Mesendoderm (in vitro differentiated cells): ENCODE measurements around the gene NUP93.

ENCODE experiments used
- DNase-seq: peaks from one replicate; pipeline ENCODE4 v3.0.0; 2013
- H2AK5ac ChIP-seq: 2 replicates; pipeline ENCODE4 v1.6.1; 2013; ENCODE audit warnings: low read length, inconsistent platforms
- H2BK120ac ChIP-seq: 2 replicates; pipeline ENCODE4 v1.6.1; 2013; ENCODE audit warnings: low read depth, mild to moderate bottlenecking, low read length, moderate library complexity, mixed read lengths
- H2BK15ac ChIP-seq: replicated peaks from 2 replicates; pipeline ENCODE4 v1.6.1; 2013; ENCODE audit warnings: low read depth, mild to moderate bottlenecking, moderate library complexity
- H2BK5ac ChIP-seq: 2 replicates; pipeline ENCODE4 v1.6.1; 2013; ENCODE audit warnings: low read length, inconsistent platforms
- H3K18ac ChIP-seq: 2 replicates; pipeline ENCODE4 v1.6.1; 2013; ENCODE audit warnings: mild to moderate bottlenecking, low read length, mixed read lengths
- H3K23ac ChIP-seq: one replicate; pipeline ENCODE4 v1.6.1; 2013; ENCODE audit warnings: low read length
- H3K27ac ChIP-seq: 2 replicates; pipeline ENCODE4 v1.5.1; 2013; ENCODE audit warnings: low read depth, mild to moderate bottlenecking, inconsistent platforms, low read length, moderate library complexity
- H3K27me3 ChIP-seq: 2 replicates; pipeline ENCODE4 v1.6.1; 2013; ENCODE audit warnings: low read length, control low read depth, mild to moderate bottlenecking, inconsistent platforms; ENCODE audit not compliant: insufficient read depth, poor library complexity
- H3K36me3 ChIP-seq: 2 replicates; pipeline ENCODE4 v1.6.1; 2013; ENCODE audit warnings: low read length, inconsistent platforms; ENCODE audit not compliant: control insufficient read depth, insufficient read depth
- H3K4ac ChIP-seq: one replicate; pipeline ENCODE4 v1.6.1; 2013; ENCODE audit warnings: low read depth, mild to moderate bottlenecking, low read length, moderate library complexity
- H3K4me1 ChIP-seq: 2 replicates; pipeline ENCODE4 v1.6.1; 2013; ENCODE audit warnings: low read depth, low read length, inconsistent platforms; ENCODE audit not compliant: control insufficient read depth
- H3K4me2 ChIP-seq: 2 replicates; pipeline ENCODE4 v1.6.1; 2013; ENCODE audit warnings: low read length
- H3K4me3 ChIP-seq: 2 replicates; pipeline ENCODE4 v1.5.1; 2013; ENCODE audit warnings: mild to moderate bottlenecking, low read length
- H3K56ac ChIP-seq: one replicate; pipeline ENCODE4 v1.6.1; 2013; ENCODE audit warnings: low read length
- H3K79me1 ChIP-seq: 2 replicates; pipeline ENCODE4 v1.6.1; 2013; ENCODE audit warnings: low read length, inconsistent platforms
- H3K79me2 ChIP-seq: 2 replicates; pipeline ENCODE4 v1.6.1; 2013; ENCODE audit warnings: mild to moderate bottlenecking, low read length; ENCODE audit not compliant: control insufficient read depth, insufficient read depth
- H3K9ac ChIP-seq: 2 replicates; pipeline ENCODE4 v1.6.1; 2013; ENCODE audit warnings: low read length, inconsistent platforms
- H4K5ac ChIP-seq: one replicate; pipeline ENCODE4 v1.6.1; 2013; ENCODE audit warnings: low read length
- H4K8ac ChIP-seq: one replicate; pipeline ENCODE4 v1.6.1; 2013; ENCODE audit warnings: low read depth, mild to moderate bottlenecking, control low read depth, low read length, moderate library complexity
- WGBS: extraction: QIAGEN DNeasy Blood & Tissue Kit; methylation state at CpG from one replicate; pipeline ENCODE4 v1.1.7; 2013; ENCODE audit warnings: low lambda C conversion rate, missing lambda C conversion rate; ENCODE audit not compliant: insufficient coverage; ENCODE audit errors: extremely low coverage; 5-methylcytosine and 5-hydroxymethylcytosine counted together

The NUP93 gene

DNA sequence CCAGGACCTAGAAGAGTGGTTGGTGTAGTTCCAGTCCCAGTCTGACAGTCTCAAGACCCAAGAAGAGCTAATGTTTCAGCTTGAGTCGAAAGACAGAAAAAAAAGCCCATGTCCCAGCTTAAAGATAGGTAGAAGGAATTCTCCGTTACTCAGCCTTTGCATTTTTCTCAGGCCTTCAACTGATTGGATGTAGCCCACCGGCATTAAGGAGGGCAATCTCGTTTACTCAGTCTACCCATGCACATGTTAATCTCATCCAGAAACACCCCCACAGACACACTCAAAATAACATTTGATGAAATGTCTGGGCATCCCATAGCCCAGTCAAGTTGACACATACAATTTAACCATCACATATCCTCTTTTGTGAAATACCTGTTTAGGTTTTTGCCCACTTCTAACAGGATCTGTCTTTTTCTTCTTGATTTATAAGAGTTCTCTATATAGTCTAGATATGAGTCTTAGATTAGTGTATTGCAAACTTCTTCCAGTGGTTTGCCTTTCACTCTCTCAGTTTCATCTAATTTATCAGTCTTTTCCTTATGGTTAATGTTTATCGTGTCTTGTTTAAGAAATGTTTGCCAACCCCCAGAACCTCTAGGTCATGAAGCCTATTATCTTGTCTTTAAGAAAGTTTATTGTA is 7.6 kb upstream of the NUP93 start:
- no peak overlapping the region for H3K4ac ChIP-seq
- no peaks in the 10 kb centered on the region for H3K4me1 ChIP-seq
- H3K36me3 ChIP-seq, result no peaks in the 10 kb centered on the region
- no peak overlapping the region for H3K27ac ChIP-seq
- no peak overlapping the region for H4K5ac ChIP-seq
- no peaks in the 10 kb centered on the region for H3K79me2 ChIP-seq
- H2BK5ac ChIP-seq, result no peak overlapping the region
- no CpG with 5 or more reads among the region's 5 CpGs for WGBS
- H3K4me2 ChIP-seq, result no peak overlapping the region
- H3K23ac ChIP-seq, result no peak overlapping the region
- no peak for DNase-seq
- no peak overlapping the region for H3K56ac ChIP-seq
- H2AK5ac ChIP-seq, result no peak overlapping the region
- H3K79me1 ChIP-seq, result no peaks in the 10 kb centered on the region
- no peak overlapping the region for H3K9ac ChIP-seq
- no peak overlapping the region for H2BK120ac ChIP-seq
- H3K27me3 ChIP-seq, result no peaks in the 10 kb centered on the region
- no peak overlapping the region for H2BK15ac ChIP-seq
- no peak overlapping the region for H3K18ac ChIP-seq
- no peak overlapping the region for H3K4me3 ChIP-seq
- no peak overlapping the region for H4K8ac ChIP-seq

DNA sequence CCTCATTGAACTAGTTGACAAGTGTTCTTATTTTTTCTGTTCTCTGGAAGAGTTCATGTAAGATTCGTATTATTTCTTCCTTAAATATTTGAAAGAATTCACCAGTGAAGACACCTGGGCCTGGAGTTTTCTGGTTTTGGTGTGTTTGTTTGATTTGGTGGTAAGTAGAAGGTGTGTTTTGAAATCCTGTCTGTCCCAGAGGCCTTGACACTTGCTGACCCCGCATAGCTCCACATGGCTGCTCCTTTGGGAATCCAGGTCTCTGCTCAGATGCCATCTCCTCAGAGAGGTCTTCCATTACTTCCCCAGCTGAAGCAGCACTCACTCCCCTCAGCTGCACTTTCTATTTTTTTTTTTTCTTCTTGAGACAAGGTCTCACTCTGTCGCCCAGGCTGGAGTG is 5.7 kb upstream of the NUP93 start:
- WGBS, result no CpG with 5 or more reads among the region's 3 CpGs

DNA sequence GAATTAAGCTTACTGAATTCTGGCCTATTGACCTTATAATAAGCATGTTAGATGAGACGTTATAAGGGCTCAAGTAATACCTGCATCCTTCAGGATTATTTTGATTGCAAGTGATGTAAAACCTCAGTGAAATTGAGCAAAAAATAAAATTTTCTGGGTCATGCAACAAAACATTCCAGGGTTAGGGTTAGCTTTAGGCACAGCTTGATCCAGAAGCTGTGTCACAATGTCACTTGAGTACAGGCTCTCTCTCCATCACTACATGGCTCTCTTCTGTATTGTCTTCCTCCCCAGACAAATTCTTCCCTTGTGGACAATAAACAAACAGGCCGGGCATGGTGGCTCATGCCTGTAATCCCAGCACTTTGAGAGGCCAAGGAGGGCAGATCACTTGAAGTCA is 3.6 kb upstream of the NUP93 start:
- H3K27ac ChIP-seq, result no peak overlapping the region
- H2AK5ac ChIP-seq, result no peak overlapping the region
- WGBS, result no CpG with 5 or more reads among the region's 2 CpGs
- no peak overlapping the region for H2BK120ac ChIP-seq
- H3K79me2 ChIP-seq, result peaks cover 11% of the 10 kb centered on the region
- no peak overlapping the region for H3K9ac ChIP-seq
- H3K79me1 ChIP-seq, result peaks cover 4% of the 10 kb centered on the region
- H4K5ac ChIP-seq, result no peak overlapping the region
- no peak overlapping the region for H2BK15ac ChIP-seq
- DNase-seq, result no peak
- H3K36me3 ChIP-seq, result no peaks in the 10 kb centered on the region
- H3K4me3 ChIP-seq, result no peak overlapping the region
- no peaks in the 10 kb centered on the region for H3K4me1 ChIP-seq
- no peak overlapping the region for H3K4me2 ChIP-seq
- H4K8ac ChIP-seq, result no peak overlapping the region
- H3K56ac ChIP-seq, result no peak overlapping the region
- no peak overlapping the region for H2BK5ac ChIP-seq
- no peaks in the 10 kb centered on the region for H3K27me3 ChIP-seq
- no peak overlapping the region for H3K18ac ChIP-seq
- no peak overlapping the region for H3K4ac ChIP-seq
- no peak overlapping the region for H3K23ac ChIP-seq

More for the DNA sequence above, 5.7 kb upstream of the NUP93 start:
- Histone ChIP-seq H3K18ac (no peak overlapping the region), H3K23ac (no peak overlapping the region), H3K56ac (no peak overlapping the region), H3K4ac (no peak overlapping the region), H3K79me1 (no peaks in the 10 kb centered on the region), H3K27me3 (no peaks in the 10 kb centered on the region), H3K4me2 (no peak overlapping the region), H3K27ac (no peak overlapping the region), H2AK5ac (no peak overlapping the region), H3K79me2 (no peaks in the 10 kb centered on the region), H3K4me3 (no peak overlapping the region), H2BK15ac (no peak overlapping the region), H2BK120ac (no peak overlapping the region), H3K36me3 (no peaks in the 10 kb centered on the region), H4K8ac (no peak overlapping the region), H4K5ac (no peak overlapping the region), H3K9ac (no peak overlapping the region), H3K4me1 (no peaks in the 10 kb centered on the region), H2BK5ac (no peak overlapping the region)
- DNase-seq, result no peak

DNA sequence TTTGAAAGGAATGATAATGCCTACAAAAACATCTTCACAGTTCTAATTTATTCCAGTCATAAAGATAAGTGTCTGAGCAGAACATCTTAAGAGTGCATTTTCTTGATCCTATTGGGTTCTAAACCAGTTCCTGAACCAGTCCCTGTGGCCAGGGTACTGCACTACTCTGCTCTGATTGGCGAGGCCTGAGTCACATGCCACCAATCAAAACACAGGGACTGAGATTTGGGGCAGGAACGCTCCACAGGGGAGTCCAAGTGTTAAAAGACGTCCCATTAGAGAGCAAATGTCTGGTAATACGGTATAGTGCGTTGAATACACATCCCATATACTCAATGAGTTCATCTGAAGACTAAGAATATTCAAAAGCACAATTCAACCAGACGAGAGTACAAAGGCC is 3.0 kb upstream of the NUP93 start:
- H3K79me2 ChIP-seq, result peaks cover 17% of the 10 kb centered on the region
- peaks cover 7% of the 10 kb centered on the region for H3K79me1 ChIP-seq
- H4K8ac ChIP-seq, result no peak overlapping the region
- no peak overlapping the region for H2AK5ac ChIP-seq
- H3K27ac ChIP-seq, result no peak overlapping the region
- no peak overlapping the region for H3K23ac ChIP-seq
- H3K4me1 ChIP-seq, result no peaks in the 10 kb centered on the region
- H3K18ac ChIP-seq, result no peak overlapping the region
- no peak overlapping the region for H2BK15ac ChIP-seq
- DNase-seq, result no peak
- no peak overlapping the region for H2BK120ac ChIP-seq
- H3K27me3 ChIP-seq, result no peaks in the 10 kb centered on the region
- no CpG with 5 or more reads among the region's 6 CpGs for WGBS
- H2BK5ac ChIP-seq, result no peak overlapping the region
- no peak overlapping the region for H4K5ac ChIP-seq
- no peak overlapping the region for H3K4me3 ChIP-seq
- H3K36me3 ChIP-seq, result no peaks in the 10 kb centered on the region
- H3K4me2 ChIP-seq, result no peak overlapping the region
- H3K56ac ChIP-seq, result no peak overlapping the region
- no peak overlapping the region for H3K4ac ChIP-seq
- no peak overlapping the region for H3K9ac ChIP-seq

DNA sequence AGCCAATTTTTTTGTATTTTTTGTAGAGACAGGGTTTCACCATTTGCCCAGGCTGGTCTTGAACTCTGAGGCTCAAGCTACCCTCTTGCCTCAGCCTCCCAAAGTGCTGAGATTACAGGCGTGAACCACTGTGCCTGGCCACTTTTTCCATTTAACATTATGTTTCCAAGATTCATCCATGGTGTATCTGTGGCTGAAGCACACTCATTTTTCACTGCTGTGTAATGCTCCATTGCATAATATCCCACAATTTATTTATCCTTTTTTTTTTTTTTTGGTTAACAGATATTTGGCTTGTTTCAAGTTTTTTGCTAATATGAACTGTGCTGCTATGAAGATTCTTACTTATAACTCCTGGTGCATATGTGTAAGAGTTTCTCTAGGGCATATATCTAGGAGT is 1.9 kb upstream of the NUP93 start:
- H3K9ac ChIP-seq, result no peak overlapping the region
- no peak overlapping the region for H2BK15ac ChIP-seq
- H3K79me1 ChIP-seq, result peaks cover 18% of the 10 kb centered on the region
- no peak overlapping the region for H3K23ac ChIP-seq
- H3K4me1 ChIP-seq, result no peaks in the 10 kb centered on the region
- H3K4me2 ChIP-seq, result no peak overlapping the region
- H3K27me3 ChIP-seq, result no peaks in the 10 kb centered on the region
- peaks cover 28% of the 10 kb centered on the region for H3K79me2 ChIP-seq
- no peak overlapping the region for H2BK5ac ChIP-seq
- no peak for DNase-seq
- WGBS, result no CpG with 5 or more reads among the region's 1 CpG
- no peak overlapping the region for H2AK5ac ChIP-seq
- H3K4ac ChIP-seq, result no peak overlapping the region
- H3K36me3 ChIP-seq, result no peaks in the 10 kb centered on the region
- H3K4me3 ChIP-seq, result no peak overlapping the region
- no peak overlapping the region for H3K56ac ChIP-seq
- no peak overlapping the region for H4K5ac ChIP-seq
- no peak overlapping the region for H4K8ac ChIP-seq
- no peak overlapping the region for H3K27ac ChIP-seq
- H2BK120ac ChIP-seq, result no peak overlapping the region
- no peak overlapping the region for H3K18ac ChIP-seq
